NCI-H2081 treated with DMSO at 0.1 percent for 48 hours (cell line): Measurements from ENCODE around the gene MPG.
"Not testable (repeated sequence)": the region's sequence is repeated elsewhere in the genome, so short reads cannot be mapped to it uniquely, and the experiment has no call there.

Experiments
- DNase-seq: peaks from one replicate; lab custom pipeline; 2025; lab: John Stamatoyannopoulos, UW

The MPG gene

GRCh38 chr16:112153-112840, 34.3 kb downstream of the MPG start:
- no peak for DNase-seq

- no peak for DNase-seq
Measured at GRCh38 chr16:114327-114726, 36.3 kb downstream of the MPG start.

- DNase-seq: no peak
Measured at GRCh38 chr16:116015-116414, 38.0 kb downstream of the MPG start.

- peak; percentile 19 for DNase-seq
Measured at GRCh38 chr16:117379-118365, 39.6 kb downstream of the MPG start.

- no peak for DNase-seq
Measured at GRCh38 chr16:118857-119256, 40.8 kb downstream of the MPG start.

- DNase-seq: no peak
Measured at GRCh38 chr16:119295-119694, 41.3 kb downstream of the MPG start.

GRCh38 chr16:119835-120491, 41.9 kb downstream of the MPG start:
- no peak for DNase-seq

GRCh38 chr16:120756-121155, 42.7 kb downstream of the MPG start:
- DNase-seq: no peak

GRCh38 chr16:122361-122760, 44.3 kb downstream of the MPG start:
- DNase-seq: no peak

- DNase-seq: not testable (repeated sequence)
Measured at GRCh38 chr16:123558-124350, 45.7 kb downstream of the MPG start.

- no peak for DNase-seq
Measured at GRCh38 chr16:125011-125410, 47.0 kb downstream of the MPG start.

GRCh38 chr16:129075-129474, 51.0 kb downstream of the MPG start:
- no peak for DNase-seq

GRCh38 chr16:130533-131173, 52.6 kb downstream of the MPG start:
- DNase-seq: no peak

GRCh38 chr16:132120-132519, 54.1 kb downstream of the MPG start:
- DNase-seq: no peak

- DNase-seq: no peak
Measured at GRCh38 chr16:133716-134115, 55.7 kb downstream of the MPG start.
